Medulla oblongata (tissue), 1 donor: ENCODE data around the gene NHERF2.
"Not testable (repeated sequence)": the region's sequence is repeated elsewhere in the genome, so short reads cannot be mapped to it uniquely, and the experiment has no call there.

ENCODE experiments used
- DNase-seq: peaks from one replicate; pipeline ENCODE4 v3.0.0-alpha.2; 2015; ENCODE audit errors: extremely low spot score

NHERF2 gene

GRCh38 chr16:2028146-2028545 is 1.4 kb downstream of the NHERF2 start:
- DNase-seq = no peak

- DNase-seq = no peak
These were observed 2.0 kb downstream of the NHERF2 start for GRCh38 chr16:2028620-2029220.

- DNase-seq = no peak
These were observed 2.6 kb downstream of the NHERF2 start for GRCh38 chr16:2029350-2029749.

- no peak for DNase-seq
These were observed 3.3 kb downstream of the NHERF2 start for GRCh38 chr16:2030036-2030435.

GRCh38 chr16:2031081-2031577 is 4.4 kb downstream of the NHERF2 start:
- no peak for DNase-seq

- DNase-seq = peak; percentile 25
These were observed 5.8 kb downstream of the NHERF2 start for GRCh38 chr16:2032285-2033056.

GRCh38 chr16:2033057-2033908 is 6.6 kb downstream of the NHERF2 start:
- peak; percentile 92 for DNase-seq

GRCh38 chr16:2033909-2034695 is 7.4 kb downstream of the NHERF2 start:
- not testable (repeated sequence) for DNase-seq

- no peak for DNase-seq
These were observed 8.2 kb downstream of the NHERF2 start for GRCh38 chr16:2034696-2035430.

- no peak for DNase-seq
These were observed 8.9 kb downstream of the NHERF2 start for GRCh38 chr16:2035431-2036199.

- DNase-seq = no peak
These were observed 9.7 kb downstream of the NHERF2 start for GRCh38 chr16:2036200-2036966.

GRCh38 chr16:2037115-2037514 is 10.4 kb downstream of the NHERF2 start:
- DNase-seq = no peak

GRCh38 chr16:2037647-2038381 is 11.1 kb downstream of the NHERF2 start:
- DNase-seq = no peak

GRCh38 chr16:2038382-2039231 is 11.9 kb downstream of the NHERF2 start:
- DNase-seq = no peak

GRCh38 chr16:2039274-2040031 is 12.8 kb downstream of the NHERF2 start:
- DNase-seq = no peak

- no peak for DNase-seq
These were observed 13.5 kb downstream of the NHERF2 start for GRCh38 chr16:2040041-2040786.
